ENCODE measurements around the gene NAMPT. TPM values are rescaled to one million over a fixed set of nuclear protein-coding genes. Genes with fewer than 3 reads are reported as not detected.

Gene NAMPT
- total RNA-seq, 1 experiment from 2014 or later = 364 TPM

- no peak overlapping the region for H3K4me3 Mint-ChIP-seq (ENCODE audit: low read depth, unreplicated experiment)
- CTCF ChIA-PET = no interaction called here
- intact Hi-C loops (cut with micrococcal nuclease; ENCODE audit: unreplicated experiment) = no loop called here
Observed at GRCh38 chr7:106294334-106294733, 9.6 kb upstream of the NAMPT start.

GRCh38 chr7:106291247-106291646, 6.5 kb upstream of the NAMPT start:
- CTCF ChIA-PET = no interaction called here
- no peak overlapping the region for H3K4me3 Mint-ChIP-seq (ENCODE audit: low read depth, unreplicated experiment)
- no peaks in the 10 kb centered on the region for H3K27me3 Mint-ChIP-seq (ENCODE audit: unreplicated experiment)
- H3K36me3 Mint-ChIP-seq (ENCODE audit: insufficient read depth, unreplicated experiment) = peaks cover under 1% of the 10 kb centered on the region
- DNase-seq = no peak
- intact Hi-C loops (cut with micrococcal nuclease; ENCODE audit: unreplicated experiment) = no loop called here
- TF ChIP-seq CTCF (IDR thresholded peaks at IDR 0.05; ENCODE audit: unreplicated experiment) = no peak
- H3K4me1 Mint-ChIP-seq (ENCODE audit: low read depth, unreplicated experiment) = peaks cover 20% of the 10 kb centered on the region
- BruUV-seq (replicated peaks) = no TSS peak
- no peak overlapping the region for H3K27ac Mint-ChIP-seq (ENCODE audit: unreplicated experiment)
- H3K9me3 Mint-ChIP-seq (ENCODE audit: low read depth, unreplicated experiment) = no peaks in the 10 kb centered on the region

More at GRCh38 chr7:106294334-106294733, 9.6 kb upstream of the NAMPT start:
- Mint-ChIP-seq H3K36me3 (ENCODE audit: insufficient read depth, unreplicated experiment) (no peaks in the 10 kb centered on the region), H3K4me1 (ENCODE audit: low read depth, unreplicated experiment) (peaks cover 17% of the 10 kb centered on the region), H3K27ac (ENCODE audit: unreplicated experiment) (no peak overlapping the region), H3K27me3 (ENCODE audit: unreplicated experiment) (no peaks in the 10 kb centered on the region), H3K9me3 (ENCODE audit: low read depth, unreplicated experiment) (no peaks in the 10 kb centered on the region)
- BruUV-seq (replicated peaks) = no TSS peak
- TF ChIP-seq CTCF (IDR thresholded peaks at IDR 0.05; ENCODE audit: unreplicated experiment) = no peak
- DNase-seq = no peak

GRCh38 chr7:106290319-106290718, 5.5 kb upstream of the NAMPT start:
- CTCF ChIA-PET = no interaction called here
- no peaks in the 10 kb centered on the region for H3K27me3 Mint-ChIP-seq (ENCODE audit: unreplicated experiment)
- H3K9me3 Mint-ChIP-seq (ENCODE audit: low read depth, unreplicated experiment) = no peaks in the 10 kb centered on the region
- peaks cover 20% of the 10 kb centered on the region for H3K4me1 Mint-ChIP-seq (ENCODE audit: low read depth, unreplicated experiment)
- TF ChIP-seq CTCF (IDR thresholded peaks at IDR 0.05; ENCODE audit: unreplicated experiment) = no peak
- DNase-seq = no peak
- H3K4me3 Mint-ChIP-seq (ENCODE audit: low read depth, unreplicated experiment) = no peak overlapping the region
- no TSS peak for BruUV-seq (replicated peaks)
- H3K27ac Mint-ChIP-seq (ENCODE audit: unreplicated experiment) = peak overlapping the region; percentile 8
- intact Hi-C loops (cut with micrococcal nuclease; ENCODE audit: unreplicated experiment) = no loop called here
- H3K36me3 Mint-ChIP-seq (ENCODE audit: insufficient read depth, unreplicated experiment) = peaks cover 10% of the 10 kb centered on the region

GRCh38 chr7:106289848-106290247, 5.1 kb upstream of the NAMPT start:
- peaks cover 20% of the 10 kb centered on the region for H3K4me1 Mint-ChIP-seq (ENCODE audit: low read depth, unreplicated experiment)
- CTCF ChIA-PET = no interaction called here
- H3K27me3 Mint-ChIP-seq (ENCODE audit: unreplicated experiment) = no peaks in the 10 kb centered on the region
- peaks cover 15% of the 10 kb centered on the region for H3K36me3 Mint-ChIP-seq (ENCODE audit: insufficient read depth, unreplicated experiment)
- no peaks in the 10 kb centered on the region for H3K9me3 Mint-ChIP-seq (ENCODE audit: low read depth, unreplicated experiment)
- no peak for DNase-seq
- no peak for TF ChIP-seq CTCF (IDR thresholded peaks at IDR 0.05; ENCODE audit: unreplicated experiment)
- peak overlapping the region; percentile 49 for H3K27ac Mint-ChIP-seq (ENCODE audit: unreplicated experiment)
- BruUV-seq (replicated peaks) = no TSS peak
- intact Hi-C loops (cut with micrococcal nuclease; ENCODE audit: unreplicated experiment) = loop anchor here (5.0 to 10.0 kb wide), 2 partner anchors 67 to 485 kb away; no protein-coding TSS in a partner anchor
- no peak overlapping the region for H3K4me3 Mint-ChIP-seq (ENCODE audit: low read depth, unreplicated experiment)

All from Calu3 (cell line).